HL-60/S4 (cell line): ENCODE data around the gene CTCF.

Source experiments
- in situ Hi-C: fragments of 300-500 bp; cut with MboI; formaldehyde crosslinking; loops from 2 replicates; pipeline ENCODE4 v1.14.3; 2022; ENCODE audit warnings: low sequenced_read_pairs

Gene CTCF

GRCh38 chr16:67547423-67548264, 14.7 kb upstream of the CTCF start:
- in situ Hi-C loops, result loop anchor here (5.0 kb wide), 1 partner anchor 95 kb away; no protein-coding TSS in a partner anchor

GRCh38 chr16:67548265-67549126, 13.8 kb upstream of the CTCF start:
- in situ Hi-C loops, result loop anchor here (5.0 kb wide), 1 partner anchor 94 kb away; no protein-coding TSS in a partner anchor

DNA sequence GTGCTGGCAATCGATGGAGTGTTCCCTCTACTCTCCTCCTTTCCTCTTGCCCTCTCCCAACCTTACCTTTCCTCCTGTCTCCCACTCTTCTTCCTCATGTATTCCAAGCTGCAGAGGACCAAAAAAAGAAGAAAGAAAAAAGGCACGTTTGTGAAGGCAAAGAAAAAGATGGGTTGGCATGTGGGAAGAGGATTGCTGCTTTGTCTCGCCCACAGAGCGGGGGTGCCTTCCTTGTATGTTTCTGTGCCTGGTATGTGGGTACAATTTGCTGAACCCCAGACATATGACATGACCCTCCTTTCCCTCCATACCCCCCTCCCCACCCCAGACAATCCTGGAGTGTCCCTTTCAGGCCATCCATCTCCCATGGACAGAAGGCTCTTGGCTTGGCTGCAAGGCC, 13.1 kb upstream of the CTCF start:
- in situ Hi-C loops, result loop anchor here (5.0 kb wide), 1 partner anchor 93 kb away; no protein-coding TSS in a partner anchor

GRCh38 chr16:67549936-67550335, 12.4 kb upstream of the CTCF start:
- in situ Hi-C loops, result loop anchor here (5.0 kb wide), 1 partner anchor 92 kb away; no protein-coding TSS in a partner anchor

- in situ Hi-C loops, result no loop called here
These were observed 11.2 kb upstream of the CTCF start for GRCh38 chr16:67551091-67551490.

- in situ Hi-C loops, result no loop called here
These were observed 10.4 kb upstream of the CTCF start for GRCh38 chr16:67551972-67552371.

DNA sequence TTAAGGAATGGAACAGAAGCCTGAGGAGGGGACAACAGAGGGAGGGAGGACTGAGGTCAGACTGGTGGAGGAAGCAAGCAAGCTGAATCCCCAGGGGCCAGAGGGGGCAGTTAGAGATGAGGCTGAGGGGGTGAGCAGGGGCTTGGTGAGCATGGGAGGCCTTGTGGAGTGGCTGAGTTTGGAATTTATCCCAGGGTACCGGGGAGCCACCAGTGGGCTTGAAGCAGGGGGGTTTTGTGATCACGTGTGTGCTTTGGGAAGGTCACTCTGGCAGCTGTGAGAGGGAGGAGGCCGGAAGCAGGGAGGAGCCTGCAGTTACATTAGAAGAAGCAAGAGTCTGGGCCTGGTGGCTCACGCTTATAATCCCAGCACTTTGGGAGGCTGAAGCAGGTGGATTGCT, 9.8 kb upstream of the CTCF start:
- in situ Hi-C loops, result no loop called here

DNA sequence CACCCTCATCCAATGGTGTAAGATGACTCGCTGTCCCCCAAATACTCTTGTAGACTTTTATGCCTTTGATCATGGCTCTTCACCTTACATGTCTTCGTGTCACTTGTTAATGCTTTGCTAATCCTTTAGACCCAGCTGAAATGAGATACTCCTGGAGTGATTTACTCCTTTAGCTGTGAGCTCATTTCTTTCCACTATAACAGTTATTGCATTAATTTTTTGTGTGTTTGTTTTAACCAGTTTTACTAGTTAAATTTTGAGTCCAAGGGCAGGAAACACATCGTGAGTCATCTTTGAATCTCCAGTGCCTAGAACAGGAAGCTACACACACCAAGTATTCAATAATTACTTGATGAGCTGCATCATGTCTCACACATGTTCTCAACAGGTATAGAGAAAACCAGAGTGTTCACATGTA, 6.5 kb upstream of the CTCF start:
- in situ Hi-C loops, result no loop called here

- in situ Hi-C loops, result no loop called here
These were observed 3.5 kb upstream of the CTCF start for GRCh38 chr16:67558859-67559258.

DNA sequence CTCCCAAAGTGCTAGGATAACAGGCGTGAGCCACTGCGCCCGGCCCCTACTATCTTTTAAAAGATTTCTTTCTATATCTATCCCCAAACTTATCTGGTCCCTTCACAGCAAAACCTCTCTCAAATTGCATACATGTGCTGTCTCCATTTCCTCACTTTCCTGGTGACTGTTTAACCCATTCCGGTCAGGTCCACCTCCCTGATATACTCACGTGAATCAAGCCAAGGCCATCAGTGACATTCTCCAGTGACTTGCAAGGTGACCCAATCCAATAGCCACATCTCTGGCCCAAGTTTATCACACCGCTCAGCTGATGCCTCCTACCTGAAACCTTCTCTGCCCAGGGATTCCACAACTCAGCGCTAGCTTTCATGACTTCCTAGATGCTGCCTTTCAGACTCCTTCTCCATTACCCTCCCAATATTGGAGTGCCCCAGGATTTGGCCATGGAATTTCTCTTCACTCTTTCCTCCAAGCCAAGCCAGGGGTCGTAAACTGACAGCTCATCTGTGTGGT, 1.4 kb upstream of the CTCF start:
- in situ Hi-C loops, result no loop called here

DNA sequence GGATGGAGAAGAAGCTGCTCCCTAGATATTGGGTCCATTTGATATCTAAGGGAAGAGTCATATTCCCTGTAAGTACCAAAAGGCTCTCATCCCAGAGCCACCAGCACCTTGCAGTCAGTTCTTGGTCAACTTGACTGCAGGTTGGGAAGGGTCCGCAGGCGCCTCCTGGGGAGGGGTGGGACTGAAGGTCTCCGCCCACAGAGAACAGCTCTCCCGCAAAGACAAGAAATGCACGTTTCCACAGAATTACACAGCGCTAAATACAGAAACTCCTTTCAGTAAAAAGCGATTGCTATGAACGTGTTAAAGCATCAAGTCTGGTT, 864 bp upstream of the CTCF start:
- in situ Hi-C loops, result no loop called here

DNA sequence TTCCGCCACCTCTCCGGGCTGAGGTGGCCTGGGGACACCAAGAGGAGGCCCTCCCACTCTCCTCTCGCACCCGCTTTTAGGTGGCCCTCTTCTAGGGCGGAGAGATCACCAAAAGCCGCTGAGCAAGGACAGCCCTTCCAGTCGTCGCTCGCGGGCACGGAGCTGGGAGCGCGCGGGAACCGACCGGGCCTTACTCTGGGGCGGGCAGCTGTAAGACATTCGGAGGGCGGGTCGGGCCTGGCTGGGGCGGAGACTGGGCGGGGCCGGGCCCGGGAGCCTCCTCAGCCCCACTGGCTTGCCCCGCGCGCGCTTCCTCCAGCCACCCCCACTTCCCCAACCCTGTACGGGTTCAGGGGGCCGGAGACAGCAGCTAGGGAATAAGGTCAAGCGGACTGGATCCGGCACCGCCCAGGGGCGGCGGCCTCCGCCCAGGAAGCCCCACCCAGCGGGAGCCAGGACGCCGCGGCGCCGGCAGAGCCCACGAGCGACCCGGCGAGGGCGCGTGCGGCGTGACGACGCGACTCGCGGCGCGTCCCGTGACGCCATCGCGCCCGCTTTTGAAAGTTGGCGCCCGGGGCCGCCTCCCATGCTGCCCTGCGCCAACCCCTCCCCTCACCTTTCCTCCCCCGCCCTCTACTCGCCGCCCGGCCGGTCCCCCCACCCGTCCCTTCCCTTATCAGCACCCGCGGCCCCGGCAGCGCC, 351 bp upstream of the CTCF start:
- in situ Hi-C loops, result no loop called here

DNA sequence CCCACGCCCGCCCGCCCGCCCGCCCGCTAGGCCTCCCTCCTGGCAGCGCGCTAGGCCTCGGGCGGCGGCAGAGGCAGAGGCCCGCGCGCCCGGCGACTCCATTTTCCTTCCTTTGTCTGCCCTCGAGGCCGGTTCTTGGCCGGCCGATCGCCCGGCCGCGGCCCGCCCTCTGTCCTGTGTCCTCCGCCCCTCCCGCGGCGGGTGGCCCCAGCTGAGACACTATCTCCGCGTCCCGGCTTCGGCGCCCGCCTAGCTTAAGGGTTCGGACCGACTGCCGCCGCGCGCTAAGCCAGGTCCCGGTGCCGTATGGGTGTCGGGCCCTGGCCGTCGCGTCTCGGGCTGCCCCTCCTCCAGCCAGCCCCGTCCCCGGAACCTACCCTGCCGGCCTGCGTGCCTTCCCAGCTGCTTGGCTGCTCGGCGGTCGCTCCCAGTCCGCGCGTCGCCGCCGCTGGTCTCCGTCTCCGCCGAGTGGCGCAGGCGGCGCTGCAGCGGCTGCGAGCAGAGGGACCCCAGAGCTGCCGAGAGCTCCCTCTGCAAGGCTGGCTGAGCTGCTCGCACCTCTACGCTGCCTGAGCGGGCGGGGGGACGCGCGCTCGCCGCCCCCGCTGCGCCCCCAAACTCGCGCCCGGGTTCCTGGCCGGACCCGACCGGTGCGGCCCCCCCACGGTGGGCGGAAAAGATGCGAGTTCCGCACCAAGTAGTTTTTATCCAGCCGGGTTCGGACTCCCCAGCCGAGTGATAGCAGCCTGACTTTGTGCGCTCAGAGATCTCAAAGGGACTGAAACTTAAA, 787 bp downstream of the CTCF start:
- in situ Hi-C loops, result no loop called here

DNA sequence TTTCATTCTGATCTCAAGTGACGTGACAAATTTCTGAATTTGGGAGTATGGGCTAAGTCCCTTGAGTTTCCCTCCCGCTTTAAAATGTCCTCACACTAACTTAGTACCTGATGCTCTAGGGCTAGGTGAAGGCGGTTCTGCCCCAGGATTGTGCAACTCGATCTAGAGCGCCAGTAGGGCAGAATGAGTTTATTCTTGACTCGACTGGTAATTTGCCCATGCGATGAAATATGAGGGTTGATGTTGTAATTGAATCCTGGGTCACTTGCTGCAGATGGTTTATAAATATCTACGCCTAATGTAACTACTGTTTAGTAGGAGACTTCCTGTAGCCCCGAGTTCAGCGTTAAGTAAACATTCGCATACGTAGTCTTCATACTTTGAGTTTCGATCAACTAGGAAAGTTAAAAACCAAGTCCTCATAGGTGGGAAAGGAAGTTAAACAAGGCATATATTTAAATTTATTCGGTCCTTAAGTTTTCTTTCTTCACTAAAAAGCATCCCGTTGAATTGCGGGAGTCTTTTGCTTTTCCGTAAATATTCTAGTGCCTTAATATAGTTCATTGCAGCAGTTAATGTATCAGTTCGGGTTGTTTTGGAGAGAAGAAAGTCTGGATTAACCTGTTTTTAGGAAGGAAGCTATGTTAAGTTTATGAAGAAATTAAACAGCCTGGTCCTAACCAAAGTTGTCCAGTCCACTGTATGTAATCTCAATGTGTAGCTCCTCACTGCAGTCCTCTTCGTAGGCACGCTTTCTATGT, 1.6 kb downstream of the CTCF start:
- in situ Hi-C loops, result no loop called here

DNA sequence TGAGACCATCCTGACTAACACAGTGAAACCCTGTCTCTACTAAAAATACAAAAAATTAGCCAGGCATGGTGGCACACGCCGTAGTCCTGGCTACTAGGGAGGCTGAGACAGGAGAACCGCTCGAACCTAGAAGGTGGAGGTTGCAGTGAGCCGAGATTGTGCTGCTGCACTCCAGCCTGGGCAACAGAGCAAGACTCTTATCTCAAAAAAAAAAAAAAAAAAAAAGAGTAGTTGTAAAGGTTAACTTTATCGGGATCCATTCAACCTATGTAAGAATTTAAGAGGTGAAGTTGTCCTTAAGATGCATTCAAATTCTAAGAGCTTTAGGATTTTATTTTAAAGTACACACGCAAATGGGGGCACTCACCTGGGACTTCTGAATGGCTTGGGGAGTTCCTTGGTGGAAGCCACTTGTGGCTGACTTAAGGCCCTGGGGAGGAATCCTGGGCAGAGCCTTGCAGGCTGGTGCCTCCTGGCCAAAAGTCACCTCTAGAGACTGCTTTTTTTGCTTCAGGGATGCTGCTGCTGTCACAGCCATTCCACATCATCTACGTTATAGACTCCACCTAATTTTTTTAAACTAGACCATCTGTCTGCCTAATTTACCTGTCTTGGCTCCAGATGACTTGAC, 3.3 kb downstream of the CTCF start:
- in situ Hi-C loops, result no loop called here

GRCh38 chr16:67571464-67571863, 9.1 kb downstream of the CTCF start:
- in situ Hi-C loops, result no loop called here

GRCh38 chr16:67571981-67572431, 9.7 kb downstream of the CTCF start:
- in situ Hi-C loops, result no loop called here

DNA sequence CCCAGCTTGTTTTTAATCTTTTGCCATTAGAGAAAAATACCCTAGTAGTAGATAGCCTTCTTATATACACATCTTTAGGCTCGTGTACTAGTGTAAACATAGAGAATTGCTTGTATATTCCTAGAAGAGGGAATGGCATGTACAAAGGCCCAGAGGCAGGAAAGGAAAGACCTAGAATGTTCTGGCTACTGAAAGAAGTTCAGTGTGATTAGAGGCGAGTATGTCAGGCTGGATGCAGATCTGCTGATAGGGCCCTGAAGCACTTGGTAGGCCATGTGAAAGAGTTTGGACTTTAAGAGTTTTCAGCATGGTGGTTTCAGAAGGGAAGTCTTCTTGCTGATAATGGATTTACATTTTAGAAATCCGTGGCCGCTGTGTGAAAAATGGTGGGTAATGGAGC, 17.4 kb downstream of the CTCF start:
- in situ Hi-C loops, result no loop called here

DNA sequence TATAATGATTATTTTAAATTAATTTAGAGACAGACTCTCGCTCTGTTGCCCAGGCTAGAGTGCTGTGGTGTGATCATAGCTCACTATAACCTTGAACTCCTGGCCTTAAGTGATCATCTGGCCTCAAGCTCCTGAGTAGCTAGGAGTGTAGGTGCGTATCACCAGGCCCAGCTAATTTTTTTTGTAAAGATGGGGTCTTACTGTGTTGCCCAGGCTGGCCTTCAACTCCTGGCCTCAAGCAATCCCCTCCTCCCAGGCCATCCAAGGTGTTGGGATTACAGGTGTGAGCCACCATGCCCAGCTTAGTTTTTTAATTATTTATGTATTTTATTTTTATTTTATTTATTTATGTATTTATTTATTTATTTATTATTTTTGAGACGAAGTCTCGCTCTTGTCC, 17.9 kb downstream of the CTCF start:
- in situ Hi-C loops, result no loop called here
